A549 treated with AZD2906 at 1 μM for 4 hours (cell line): ENCODE results near the gene ZNF57. TPM values are rescaled to one million over a fixed set of nuclear protein-coding genes. Genes with fewer than 3 reads are reported as not detected.

Experiments used
- total RNA-seq: library from RNA; stranded (reverse); fragments of 200-300 nt; extraction: Qiagen RNA extraction; gene quantifications from 5 replicates; pipeline ENCODE4 v1.2.3, GENCODE V29; 2022

ZNF57 gene
- 3.7 to 5.4 TPM (median 4.1 TPM) in 5 replicates for total RNA-seq

GRCh38 chr19:2900296-2901252 is at the start of gene ZNF57:
Gene ZNF57, plus strand, starts transcription at chr19:2900928. Its CDS starts 118 bp downstream, at chr19:2901046.

GRCh38 chr19:2867025-2867991 is 33.4 kb upstream of the ZNF57 start, which contains the start of gene ZNF556:
Gene ZNF556, plus strand, starts transcription at chr19:2867335. Its CDS starts 87 bp downstream, at chr19:2867422.

GRCh38 chr19:2944775-2945574 is 44.2 kb downstream of the ZNF57 start, which contains the start of gene ZNF77:
Gene ZNF77, minus strand, starts transcription at chr19:2944971. Its CDS starts 131 bp downstream, at chr19:2944840.

Other genes starting within 250 kb of the ZNF57 start
- gene GNG7, start 198.2 kb upstream of the ZNF57 start, total RNA-seq, result 0.03 to 0.08 TPM (median 0.06 TPM) in 5 replicates
- 3.2 to 4.0 TPM (median 3.9 TPM) in 5 replicates for gene DIRAS1, start 179.6 kb upstream of the ZNF57 start, total RNA-seq
- gene SLC39A3, start 160.9 kb upstream of the ZNF57 start, total RNA-seq, result 22.1 to 30.9 TPM (median 28.2 TPM) in 5 replicates
- gene SGTA, start 117.7 kb upstream of the ZNF57 start, total RNA-seq, result 55.3 to 78.0 TPM (median 68.4 TPM) in 5 replicates
- 83.4 to 100 TPM (median 97.1 TPM) in 5 replicates for gene THOP1, start 115.4 kb upstream of the ZNF57 start, total RNA-seq
- 0.77 to 1.1 TPM (median 0.91 TPM) in 5 replicates for gene ZNF554, start 81.1 kb upstream of the ZNF57 start, total RNA-seq
- gene ZNF555, start 59.5 kb upstream of the ZNF57 start, total RNA-seq, result 1.8 to 2.8 TPM (median 2.4 TPM) in 5 replicates
- 0.02 to 0.07 TPM (median 0.05 TPM) in 5 replicates for gene ZNF556, start 33.6 kb upstream of the ZNF57 start, total RNA-seq
- 1.4 to 2.0 TPM (median 1.6 TPM) in 5 replicates for gene ZNF77, start 44.0 kb downstream of the ZNF57 start, total RNA-seq
- 4.7 to 6.8 TPM (median 5.3 TPM) in 5 replicates for gene TLE6, start 76.6 kb downstream of the ZNF57 start, total RNA-seq
- 2.5 to 3.8 TPM (median 3.0 TPM) in 5 replicates for gene TLE2, start 128.4 kb downstream of the ZNF57 start, total RNA-seq
- gene TLE5, start 161.6 kb downstream of the ZNF57 start, total RNA-seq, result 194 to 285 TPM (median 274 TPM) in 5 replicates
- gene GNA11, start 193.4 kb downstream of the ZNF57 start, total RNA-seq, result 31.8 to 34.2 TPM (median 32.4 TPM) in 5 replicates
- gene GNA15, start 235.1 kb downstream of the ZNF57 start, total RNA-seq, result 0.05 to 0.14 TPM (median 0.07 TPM) in 5 replicates